HG03280 (cell line): ENCODE data around the gene C12orf60.
"Not testable (repeated sequence)": the region's sequence is repeated elsewhere in the genome, so short reads cannot be mapped to it uniquely, and the experiment has no call there.

ENCODE experiments used
- ATAC-seq: cut with Tn5 transposase; IDR thresholded peaks from one replicate; pipeline ENCODE4 v1.9.1; 2021; ENCODE audit warnings: mild to moderate bottlenecking, moderate library complexity; ENCODE audit not compliant: unreplicated experiment

Gene C12orf60, protein sequence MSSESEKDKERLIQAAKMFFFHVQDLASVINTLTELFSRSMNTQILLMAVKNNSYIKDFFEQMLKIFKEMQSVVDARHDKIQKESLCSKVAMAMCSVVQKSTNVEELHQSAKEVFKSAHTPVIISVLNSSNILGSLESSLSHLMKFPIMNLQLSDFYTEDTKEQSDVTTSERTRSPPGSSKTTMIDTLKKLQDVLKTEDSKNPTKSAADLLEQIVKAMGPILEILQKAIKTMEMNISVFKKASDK

DNA sequence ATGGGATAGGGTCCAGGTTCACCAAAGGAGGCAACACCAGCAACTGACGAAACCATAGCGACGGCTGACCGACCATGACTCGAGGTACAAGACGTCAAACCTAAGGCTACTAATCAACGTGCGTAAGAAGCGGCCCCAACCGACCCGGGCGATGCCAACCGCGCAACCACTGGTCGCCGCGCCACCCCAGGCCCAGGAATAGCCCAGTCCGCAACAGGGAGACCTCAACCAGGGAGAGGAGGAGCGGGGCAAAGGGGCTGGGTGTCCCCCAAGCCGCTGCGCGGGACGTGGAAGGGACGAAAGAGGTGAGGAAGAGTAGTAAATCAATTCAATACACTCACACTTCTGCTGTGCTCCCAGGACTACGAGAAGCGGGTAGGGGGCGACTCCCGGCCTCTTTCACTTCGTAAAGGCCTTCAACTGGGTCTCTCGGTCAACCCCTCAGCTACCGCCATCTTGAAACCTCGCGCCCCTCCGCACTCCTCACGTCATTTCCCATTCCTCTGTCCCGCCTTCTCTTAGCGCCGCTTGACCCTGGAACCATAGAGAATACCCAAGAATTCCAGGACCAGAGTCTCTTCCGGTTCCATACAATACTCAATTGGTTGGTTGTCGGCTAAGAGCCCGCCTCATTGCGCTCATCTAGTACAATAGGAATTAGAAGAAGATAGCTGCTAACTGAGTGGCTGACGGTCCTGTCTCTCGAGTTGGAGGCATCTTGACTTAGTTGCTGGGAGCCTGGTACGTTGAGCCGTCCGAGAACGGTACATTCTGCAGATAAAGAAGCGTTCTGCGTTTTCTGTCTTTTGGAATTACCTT, at the start of gene C12orf60, which contains the start of gene WBP11:
C12orf60 (plus strand) TSS at position 660 of the 819 bp plus-strand sequence. CDS start 19,266 bp downstream, outside the sequence.
WBP11 (minus strand) TSS at position 468 of the 819 bp plus-strand sequence. CDS start 2,095 bp downstream, outside the sequence.
- peak; percentile 99 for ATAC-seq

DNA sequence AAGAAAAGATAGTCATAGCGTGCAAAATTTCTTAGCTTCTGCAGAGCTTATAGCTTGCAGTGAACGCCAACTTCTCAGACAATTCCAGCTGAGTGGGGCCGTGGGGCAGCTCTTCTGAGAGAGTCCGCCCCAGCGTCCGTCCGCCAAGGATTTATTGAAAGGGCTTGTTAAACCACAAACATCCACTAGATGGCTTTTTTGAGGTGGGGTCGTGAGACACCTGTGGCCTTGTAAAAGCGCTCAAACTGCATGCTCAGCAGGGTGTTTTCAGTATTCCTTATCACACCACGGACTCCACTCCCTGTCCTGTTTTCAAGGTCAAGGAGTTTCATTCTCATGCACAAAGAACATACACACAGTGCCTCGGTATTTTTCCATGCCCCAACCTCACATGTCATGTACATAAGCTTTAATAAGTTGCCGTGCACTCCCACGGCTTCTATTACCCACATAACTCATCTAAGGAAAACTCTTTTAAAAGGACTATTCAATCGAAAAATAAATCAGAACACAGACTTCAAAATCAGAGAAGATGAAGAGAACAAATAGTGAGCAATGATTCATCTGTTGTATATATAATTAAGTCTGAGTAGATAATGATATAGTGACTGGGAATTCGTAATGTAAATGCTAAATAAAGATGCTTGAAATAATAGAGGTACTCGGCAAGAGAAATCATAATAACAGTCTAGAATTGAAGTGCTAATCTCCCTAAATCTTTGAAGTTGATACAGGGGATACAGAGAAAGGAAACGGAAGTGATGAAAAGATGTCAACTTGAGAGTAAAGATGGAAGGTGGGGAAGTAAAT, 46.9 kb upstream of the C12orf60 start:
- ATAC-seq: no peak

DNA sequence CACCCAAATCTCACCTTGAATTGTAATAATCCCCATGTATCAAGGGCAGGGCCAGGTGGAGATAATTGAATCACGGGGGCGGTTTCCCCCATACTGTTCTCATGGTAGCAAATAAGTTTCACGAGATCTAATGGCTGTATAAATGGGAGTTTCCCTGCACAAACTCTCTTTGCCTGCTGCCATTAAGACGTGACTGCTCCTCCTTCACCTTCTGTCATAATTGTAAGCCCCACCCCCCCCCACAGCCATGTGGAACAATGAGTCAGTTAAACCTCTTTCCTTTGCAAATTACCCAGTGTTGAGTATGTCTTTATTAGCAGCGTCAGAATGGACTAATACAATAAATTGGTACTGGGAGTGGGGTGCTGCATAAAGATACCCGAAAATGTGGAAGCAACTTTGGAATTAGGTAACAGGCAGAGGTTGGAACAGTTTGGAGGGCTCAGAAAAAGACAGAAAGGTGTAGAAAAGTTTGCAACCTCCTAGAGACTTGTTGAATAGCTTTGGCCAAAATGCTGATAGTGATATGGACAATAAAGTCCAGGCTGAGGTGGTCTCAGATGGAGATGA, 43.7 kb upstream of the C12orf60 start:
- not testable (repeated sequence) for ATAC-seq

DNA sequence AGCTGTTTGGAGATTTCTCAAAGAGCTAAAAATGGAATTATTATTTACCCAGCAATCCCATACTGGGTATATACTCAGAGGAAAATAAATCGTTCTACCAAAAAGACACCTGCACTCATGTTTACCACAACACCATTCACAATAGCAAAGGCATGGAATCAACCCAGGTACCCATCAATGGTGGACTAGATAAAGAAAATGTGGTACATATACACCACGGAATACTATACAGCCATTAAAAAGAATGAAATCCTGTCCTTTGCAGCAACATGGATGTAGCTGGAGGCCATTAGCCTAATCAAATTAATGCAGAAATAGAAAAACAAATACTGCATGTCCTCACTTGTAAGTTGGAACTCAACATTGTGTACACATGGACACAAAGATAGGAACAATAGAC, 38.1 kb upstream of the C12orf60 start:
- no peak for ATAC-seq

DNA sequence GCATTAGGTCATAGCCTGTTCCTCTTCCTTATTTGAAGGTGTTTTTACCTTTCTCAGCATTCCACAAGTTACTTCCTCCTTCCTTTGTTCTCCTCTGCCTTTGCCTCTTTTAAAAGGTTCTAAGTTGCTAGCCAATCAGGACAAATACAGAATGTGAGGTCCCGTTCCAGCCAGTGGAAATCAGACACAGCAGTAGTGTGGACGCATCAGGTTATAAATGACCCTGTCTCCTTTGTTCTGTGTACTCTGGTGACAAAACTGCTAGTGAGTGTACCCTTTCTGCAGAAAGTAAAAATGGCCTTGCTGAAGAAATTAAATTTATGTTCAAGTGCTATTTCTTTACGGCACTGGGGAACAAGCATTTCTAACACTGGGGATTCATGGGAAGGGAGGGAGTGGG, 37.5 kb upstream of the C12orf60 start:
- ATAC-seq: not testable (repeated sequence)

DNA sequence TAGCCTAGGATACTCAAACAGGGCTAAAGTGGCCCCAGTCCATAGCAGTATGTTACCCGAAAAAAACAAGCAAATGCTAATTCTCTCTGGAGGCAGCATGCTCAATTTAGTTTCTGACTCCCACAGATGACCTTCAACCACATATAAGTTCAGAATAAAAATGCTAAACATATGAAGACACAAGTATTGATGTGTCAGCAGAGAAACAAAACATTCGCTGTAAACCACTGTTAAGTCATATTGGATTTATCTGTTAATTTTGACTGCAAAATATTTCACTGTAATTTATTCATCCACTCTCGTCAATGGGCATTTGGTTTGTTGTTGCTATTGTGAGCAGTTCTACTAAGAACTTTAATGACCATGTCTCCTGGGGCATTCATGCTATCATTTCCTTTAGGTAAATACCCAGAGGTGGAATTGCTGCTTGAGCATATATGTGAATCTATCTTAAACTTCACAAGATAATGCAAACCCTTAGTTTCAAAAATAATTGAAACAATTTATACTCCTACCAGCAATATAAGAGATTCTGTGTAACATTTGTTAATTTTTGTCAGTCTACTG, 36.7 kb upstream of the C12orf60 start:
- ATAC-seq: no peak

DNA sequence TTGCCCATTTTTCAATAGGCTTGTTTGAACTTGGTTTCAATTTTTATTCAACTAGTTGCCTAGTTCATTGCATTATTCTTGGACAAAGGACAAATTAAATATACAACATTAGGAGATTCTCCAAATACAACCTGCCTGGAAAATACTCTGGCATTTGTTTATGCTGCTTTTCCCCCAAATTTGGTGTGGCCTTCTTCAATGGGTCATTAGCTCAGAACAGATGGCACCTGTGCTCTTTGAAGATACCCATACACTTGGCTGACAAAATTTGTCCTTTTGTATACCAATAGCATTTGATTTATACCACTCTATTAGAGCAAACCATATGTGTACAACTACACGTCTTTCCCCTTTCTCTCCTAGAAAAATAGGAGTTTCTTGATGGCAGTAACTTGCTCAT, 35.9 kb upstream of the C12orf60 start:
- no peak for ATAC-seq

DNA sequence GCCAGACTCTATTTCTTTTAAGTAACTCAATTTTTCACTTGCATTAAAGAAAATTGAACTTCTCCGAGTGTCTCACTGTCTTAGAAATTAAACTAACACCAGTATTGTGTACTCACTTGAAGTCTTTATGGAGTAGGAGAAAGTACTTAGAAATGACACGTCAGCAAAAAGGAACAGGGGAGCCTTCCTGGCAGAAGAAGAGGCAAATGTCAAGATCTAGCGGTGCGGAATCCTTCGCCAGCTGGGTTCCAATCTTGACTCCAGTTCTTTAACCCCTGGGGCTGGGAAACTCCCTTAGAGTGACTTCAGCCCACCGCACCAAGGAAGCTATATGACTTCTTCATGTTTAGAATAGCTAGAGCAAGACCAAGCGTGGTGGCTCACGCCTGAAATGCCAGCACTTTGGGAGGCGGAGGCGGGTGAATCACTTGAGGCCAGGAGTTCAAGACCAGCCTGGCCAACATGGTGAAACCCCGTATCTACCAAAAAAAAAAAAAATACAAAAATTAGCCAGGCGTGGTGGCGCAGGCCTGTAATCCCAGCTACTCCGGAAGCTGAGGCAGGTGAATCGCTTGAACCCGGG, 34.6 kb upstream of the C12orf60 start:
- no peak for ATAC-seq

DNA sequence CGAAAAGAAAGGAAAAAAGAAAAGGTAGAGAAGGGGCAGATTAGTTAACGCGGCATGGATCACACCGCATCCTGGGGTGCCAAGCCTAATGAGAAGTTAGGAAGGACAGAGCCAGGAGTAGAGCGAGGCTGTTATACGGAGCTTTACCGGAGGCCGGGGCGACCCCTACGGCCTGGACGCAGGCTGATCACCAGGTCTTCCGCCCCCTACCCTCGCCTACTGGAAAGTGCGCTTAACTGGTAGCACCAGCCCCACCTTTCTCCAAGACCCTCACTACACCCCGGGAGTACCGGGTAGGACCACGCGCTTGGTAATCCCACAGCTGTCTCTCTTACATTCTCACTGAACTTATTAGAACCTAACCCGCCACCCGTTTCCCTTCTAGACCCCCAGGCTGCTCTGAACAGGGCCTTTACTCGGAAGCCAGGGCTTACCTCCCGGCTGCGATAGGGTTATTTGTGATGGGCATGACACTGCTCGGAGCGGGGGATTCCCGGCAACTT, 34.0 kb upstream of the C12orf60 start:
- ATAC-seq: peak; percentile 3

DNA sequence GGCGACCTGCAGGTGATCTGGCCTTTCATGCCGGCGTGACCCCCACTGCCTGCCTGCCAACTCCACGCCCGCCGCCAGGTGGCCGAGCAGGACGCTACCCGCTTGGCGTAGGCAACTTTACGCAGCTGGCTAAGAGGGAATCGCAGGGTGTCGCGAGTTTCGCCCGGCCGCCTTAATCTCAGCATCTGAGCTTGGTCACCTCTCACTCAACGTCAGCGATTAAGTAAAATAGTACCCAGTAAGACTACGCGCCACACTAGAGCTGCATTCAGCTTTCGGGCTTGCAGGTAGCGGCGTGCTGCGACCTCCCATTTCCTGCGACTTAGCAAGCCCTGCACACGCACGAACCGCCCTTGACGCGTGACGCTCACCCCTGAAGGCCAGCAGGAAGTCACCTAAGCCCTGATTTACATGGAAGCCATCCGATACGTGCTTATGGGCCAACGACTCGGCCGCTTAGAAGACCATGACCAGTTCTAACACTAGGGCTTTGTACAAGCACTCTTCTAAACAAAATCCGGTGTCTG, 33.4 kb upstream of the C12orf60 start:
- peak; percentile 36 for ATAC-seq

DNA sequence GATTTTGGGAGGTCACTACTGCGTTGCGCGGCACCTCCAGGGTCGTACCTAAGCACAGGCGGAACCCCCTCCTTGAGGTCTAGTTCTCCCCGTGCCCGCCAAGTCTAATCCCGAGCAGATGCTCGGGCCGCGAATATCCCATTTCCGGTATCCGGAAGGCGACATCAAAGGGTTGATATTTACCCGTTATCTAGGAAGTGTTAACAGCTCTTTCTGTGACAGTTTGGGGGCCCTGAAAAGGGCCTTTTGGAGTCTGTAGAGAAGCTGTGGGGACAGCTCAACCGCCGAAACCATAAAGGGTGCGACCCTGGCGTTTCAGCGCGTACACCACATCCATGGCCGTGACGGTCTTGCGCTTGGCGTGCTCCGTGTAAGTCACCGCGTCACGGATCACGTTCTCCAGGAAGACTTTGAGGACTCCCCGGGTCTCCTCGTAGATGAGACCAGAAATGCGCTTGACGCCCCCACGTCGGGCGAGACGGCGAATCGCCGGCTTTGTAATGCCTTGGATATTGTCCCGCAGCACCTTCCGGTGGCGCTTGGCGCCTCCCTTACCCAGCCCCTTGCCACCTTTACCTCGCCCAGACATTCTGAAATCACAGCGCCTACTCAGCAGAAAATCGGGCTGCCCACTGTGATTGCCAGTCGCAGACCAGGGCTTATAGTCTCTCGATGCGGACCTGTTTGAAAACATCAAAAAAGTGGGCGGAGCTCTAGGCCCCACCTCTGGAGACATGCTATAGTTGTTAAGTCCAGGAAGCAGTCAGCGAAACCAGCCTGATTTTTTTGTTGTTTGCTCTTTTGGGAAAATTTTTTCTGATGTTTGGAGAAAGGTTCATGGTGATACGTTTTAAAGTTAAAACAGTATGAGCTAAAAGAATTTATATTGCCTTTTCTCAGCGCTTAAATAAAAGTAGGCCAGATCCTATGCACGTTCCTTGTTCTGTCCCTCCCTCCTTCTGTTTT, 32.7 kb upstream of the C12orf60 start:
- peak; percentile 17 for ATAC-seq

DNA sequence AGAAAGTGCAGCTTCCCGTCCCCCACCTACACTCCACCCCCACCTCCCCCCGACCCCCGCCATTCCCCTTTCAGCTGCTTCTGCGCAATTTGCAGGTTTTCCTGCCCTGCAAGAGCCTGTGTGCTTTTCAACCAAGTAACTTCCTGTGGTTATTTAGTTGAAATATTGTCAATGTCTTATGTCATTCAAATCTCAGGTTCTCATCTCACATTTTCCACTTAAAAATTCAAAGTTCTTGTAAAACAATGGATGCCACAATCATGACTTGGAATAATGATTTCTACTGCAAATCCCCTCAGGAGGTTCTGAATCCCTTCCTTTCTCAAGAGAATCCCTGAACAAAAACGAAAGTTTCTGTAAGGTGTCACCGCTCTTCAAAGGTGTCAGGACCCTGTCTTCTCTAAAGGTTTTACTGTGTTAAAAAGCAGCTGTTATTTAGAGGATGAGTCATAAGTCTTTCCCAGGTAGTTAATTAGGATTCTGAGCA, 31.8 kb upstream of the C12orf60 start:
- ATAC-seq: no peak

DNA sequence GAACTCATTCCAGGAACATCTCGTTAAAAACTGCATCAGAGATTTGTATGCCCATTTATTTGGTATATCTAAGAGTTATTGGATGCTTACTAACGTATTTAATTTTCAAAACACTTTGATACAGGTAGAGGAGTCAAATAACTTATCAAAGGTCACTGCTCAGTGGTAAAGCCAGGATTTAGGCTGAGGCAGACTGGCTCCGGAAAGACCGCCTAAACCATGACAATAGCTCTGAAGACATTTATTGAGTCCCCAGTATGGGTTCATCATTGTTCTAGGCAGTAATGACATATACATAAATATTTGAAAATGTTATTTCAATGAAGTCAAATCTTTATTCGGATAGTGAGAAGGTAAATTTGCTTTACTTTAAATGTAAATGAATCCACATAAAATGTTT, 30.5 kb upstream of the C12orf60 start:
- ATAC-seq: no peak

DNA sequence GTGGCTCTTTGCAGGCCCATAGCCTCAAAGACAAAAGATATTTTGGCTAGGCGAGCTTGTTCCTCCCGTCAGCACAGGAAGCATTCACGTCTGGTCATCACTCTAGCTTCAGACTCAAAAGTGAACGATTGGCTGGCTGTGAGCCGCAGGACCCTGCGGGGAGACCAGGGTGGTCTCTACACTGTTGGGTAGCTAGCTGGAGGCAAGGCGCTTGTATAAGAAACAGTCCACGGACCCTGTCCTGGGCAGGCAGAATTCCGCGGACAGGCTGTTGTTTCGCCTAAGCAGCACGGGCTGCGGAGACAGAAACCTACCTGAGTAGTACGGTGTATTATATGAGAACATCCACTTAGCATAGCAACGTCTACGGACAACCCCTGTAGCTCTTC, 29.8 kb upstream of the C12orf60 start:
- peak; percentile 14 for ATAC-seq

DNA sequence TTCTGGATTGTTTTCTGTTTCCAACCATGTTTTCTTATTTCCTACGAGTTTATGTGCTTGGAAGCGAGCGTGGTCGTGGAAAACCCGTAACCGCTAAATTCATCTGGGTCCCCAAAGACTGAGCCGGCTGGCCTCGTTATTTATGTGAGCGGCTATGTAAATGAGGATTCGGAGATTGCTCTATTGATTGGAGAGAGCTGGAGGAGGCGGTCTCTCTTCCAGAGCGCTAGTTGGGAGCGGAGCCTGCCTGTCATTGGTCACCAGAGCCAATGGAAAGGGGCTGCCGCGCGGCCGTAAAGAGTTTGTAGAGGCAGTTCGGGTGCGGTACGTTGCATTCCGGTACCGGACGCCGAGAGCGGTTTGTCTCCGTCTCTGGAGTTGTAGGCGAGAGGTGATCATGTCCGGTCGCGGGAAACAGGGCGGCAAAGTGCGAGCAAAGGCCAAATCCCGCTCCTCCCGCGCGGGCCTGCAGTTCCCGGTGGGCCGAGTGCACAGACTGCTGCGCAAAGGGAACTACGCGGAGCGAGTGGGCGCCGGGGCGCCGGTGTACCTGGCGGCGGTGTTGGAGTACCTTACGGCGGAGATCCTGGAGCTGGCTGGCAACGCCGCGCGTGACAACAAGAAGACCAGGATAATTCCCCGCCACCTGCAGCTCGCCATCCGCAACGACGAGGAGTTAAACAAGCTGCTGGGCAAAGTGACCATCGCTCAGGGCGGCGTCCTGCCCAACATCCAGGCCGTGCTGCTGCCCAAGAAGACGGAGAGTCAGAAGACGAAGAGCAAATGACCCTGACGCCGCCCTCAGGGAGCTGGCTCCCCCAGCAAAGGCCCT, 29.2 kb upstream of the C12orf60 start:
- peak; percentile 58 for ATAC-seq

DNA sequence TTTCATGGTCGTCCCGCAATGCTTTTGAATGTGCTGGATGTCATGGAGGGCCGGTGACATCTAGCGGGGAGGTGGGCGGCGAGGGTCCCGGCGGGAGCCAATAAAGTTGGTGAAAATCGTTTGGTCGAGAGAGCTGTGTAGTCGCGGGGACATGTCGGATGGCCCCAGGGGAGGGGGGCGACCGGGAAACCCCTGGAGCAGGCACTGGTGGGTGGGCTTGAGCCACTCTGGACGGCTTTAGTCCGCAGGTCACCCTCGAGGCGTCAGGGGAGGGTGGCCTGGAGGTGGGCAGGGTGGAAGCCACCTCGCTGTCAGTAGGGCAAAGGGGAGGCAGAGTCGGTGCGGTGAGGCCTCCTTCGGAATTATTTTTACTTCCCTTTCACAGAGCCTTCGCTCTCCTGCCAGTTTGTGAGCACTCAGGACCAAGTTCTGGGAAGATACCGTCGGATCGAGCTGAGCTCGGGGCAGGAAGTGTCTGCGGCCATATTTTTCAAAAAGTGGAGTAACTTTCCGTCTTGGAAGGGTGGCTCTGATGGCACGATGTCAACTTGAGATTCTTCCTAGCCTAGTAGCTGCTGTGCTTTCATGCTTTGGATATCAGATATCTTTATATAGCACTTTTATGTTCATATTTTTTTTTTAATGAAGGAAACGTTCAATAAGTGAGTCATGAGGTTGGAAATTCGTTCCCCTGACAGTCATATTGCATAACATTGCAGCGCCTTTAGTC, 28.4 kb upstream of the C12orf60 start:
- ATAC-seq: no peak

DNA sequence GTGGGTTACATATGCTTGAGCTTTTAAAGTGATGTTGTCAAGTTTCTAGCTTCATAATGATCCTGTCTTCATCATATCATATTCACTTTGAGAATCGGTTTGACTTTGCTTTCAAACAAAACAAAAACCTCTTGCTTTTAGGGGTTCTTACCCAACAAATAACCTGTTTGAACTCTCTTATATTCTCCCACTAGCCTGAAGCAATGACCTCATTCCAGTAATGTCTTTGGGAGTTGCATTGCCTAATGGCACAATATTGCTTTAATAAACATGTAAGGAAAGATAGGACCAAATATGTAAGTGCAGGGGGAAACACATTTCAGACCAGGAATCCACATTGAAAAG, 27.9 kb upstream of the C12orf60 start:
- no peak for ATAC-seq
